Measurements from ENCODE around the gene CERS6. TPM values are rescaled to one million over a fixed set of nuclear protein-coding genes. Genes with fewer than 3 reads are reported as not detected.
A peak's percentile ranks its signal among the peaks of the same experiment; 100 is the strongest.

Gene CERS6
- total RNA-seq, 1 experiment from 2014 or later, result 32.0 TPM

GRCh38 chr2:168441214-168441872 lies 14.7 kb upstream of the CERS6 start:
- no peak for DNase-seq (ENCODE audit: low spot score)

DNA sequence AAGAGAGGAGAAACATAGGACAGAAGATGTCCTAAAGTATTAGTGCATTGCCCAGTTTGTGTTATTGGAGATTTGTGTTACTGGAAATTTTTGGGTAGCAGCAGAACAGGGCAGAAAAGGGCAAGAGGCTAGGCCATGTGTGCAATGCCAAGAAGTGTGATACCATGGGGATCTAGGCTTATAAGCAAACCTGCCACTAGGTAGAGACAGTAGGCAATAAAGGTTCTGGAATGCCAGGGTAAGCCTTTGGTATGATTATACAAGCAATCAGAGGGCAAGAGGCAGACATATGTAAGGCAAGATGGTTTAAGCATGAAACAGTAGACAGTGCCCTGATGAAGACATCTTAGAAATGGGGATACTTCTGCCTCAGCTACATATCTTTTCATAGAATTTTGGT lies 12.3 kb upstream of the CERS6 start:
- DNase-seq (ENCODE audit: low spot score), result peak; percentile 36

DNA sequence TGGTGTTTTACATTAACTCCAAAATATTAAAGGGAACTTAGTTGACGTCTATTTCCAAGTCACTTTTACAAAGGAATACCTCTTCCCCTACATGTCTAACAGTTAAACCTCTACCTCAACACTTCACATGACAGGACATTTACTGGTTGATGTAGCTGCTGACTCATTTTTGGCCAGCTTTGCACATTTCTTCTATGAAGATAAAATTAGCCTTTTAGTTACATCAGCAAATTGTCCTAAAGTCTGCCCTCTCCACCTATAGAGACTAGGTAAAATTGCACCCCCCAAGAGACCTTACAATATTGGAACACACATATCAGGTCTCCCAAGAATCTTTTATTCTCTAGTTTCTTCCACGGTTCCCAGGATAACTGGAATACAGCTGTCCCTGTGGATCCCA lies 10.1 kb upstream of the CERS6 start:
- DNase-seq (ENCODE audit: low spot score), result no peak

GRCh38 chr2:168448980-168449379 lies 7.1 kb upstream of the CERS6 start:
- no peak for DNase-seq (ENCODE audit: low spot score)

- no peak for DNase-seq (ENCODE audit: low spot score)
Measured at GRCh38 chr2:168449419-168449818, 6.7 kb upstream of the CERS6 start.

- no peak for DNase-seq (ENCODE audit: low spot score)
Measured at GRCh38 chr2:168450171-168450570, 5.9 kb upstream of the CERS6 start.

- no peak for DNase-seq (ENCODE audit: low spot score)
Measured at GRCh38 chr2:168450732-168451131, 5.3 kb upstream of the CERS6 start.

GRCh38 chr2:168452781-168453180 lies 3.3 kb upstream of the CERS6 start:
- DNase-seq (ENCODE audit: low spot score), result no peak

- no peak for DNase-seq (ENCODE audit: low spot score)
Measured at GRCh38 chr2:168453404-168453803, 2.7 kb upstream of the CERS6 start.

- peak; percentile 26 for DNase-seq (ENCODE audit: low spot score)
Measured at GRCh38 chr2:168454737-168455644, 1.1 kb upstream of the CERS6 start.

- peak; percentile 67 for DNase-seq (ENCODE audit: low spot score)
Measured at GRCh38 chr2:168456521-168457189, 583 bp downstream of the CERS6 start.

- DNase-seq (ENCODE audit: low spot score), result peak; percentile 47
Measured at GRCh38 chr2:168457190-168457895, 1.3 kb downstream of the CERS6 start.

- DNase-seq (ENCODE audit: low spot score), result peak; percentile 19
Measured at GRCh38 chr2:168458139-168458538, 2.1 kb downstream of the CERS6 start.

- DNase-seq (ENCODE audit: low spot score), result no peak
Measured at GRCh38 chr2:168459256-168459655, 3.2 kb downstream of the CERS6 start.

DNA sequence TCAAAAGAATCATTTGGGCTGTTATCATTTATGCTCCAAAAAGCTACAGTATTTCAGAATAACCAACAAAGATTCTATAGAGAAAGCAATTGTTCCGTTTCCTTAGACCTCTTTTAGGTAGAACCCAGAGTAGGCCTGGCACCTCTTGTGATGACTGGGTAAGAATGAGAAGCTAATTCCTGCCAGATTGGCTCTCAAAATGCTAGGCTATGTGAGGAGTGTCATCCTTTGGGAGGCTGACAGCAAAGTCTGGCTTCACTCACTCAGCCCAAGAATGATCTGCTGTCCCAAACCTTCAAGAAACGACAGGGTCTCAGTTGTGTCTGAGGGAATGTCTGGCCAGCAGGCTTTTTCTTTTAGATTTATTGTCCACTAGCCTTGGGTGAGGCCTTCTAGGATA lies 4.5 kb downstream of the CERS6 start:
- no peak for DNase-seq (ENCODE audit: low spot score)

GRCh38 chr2:168461178-168461941 lies 5.3 kb downstream of the CERS6 start:
- DNase-seq (ENCODE audit: low spot score), result no peak

- DNase-seq (ENCODE audit: low spot score), result no peak
Measured at GRCh38 chr2:168461942-168462331, 5.9 kb downstream of the CERS6 start.

DNA sequence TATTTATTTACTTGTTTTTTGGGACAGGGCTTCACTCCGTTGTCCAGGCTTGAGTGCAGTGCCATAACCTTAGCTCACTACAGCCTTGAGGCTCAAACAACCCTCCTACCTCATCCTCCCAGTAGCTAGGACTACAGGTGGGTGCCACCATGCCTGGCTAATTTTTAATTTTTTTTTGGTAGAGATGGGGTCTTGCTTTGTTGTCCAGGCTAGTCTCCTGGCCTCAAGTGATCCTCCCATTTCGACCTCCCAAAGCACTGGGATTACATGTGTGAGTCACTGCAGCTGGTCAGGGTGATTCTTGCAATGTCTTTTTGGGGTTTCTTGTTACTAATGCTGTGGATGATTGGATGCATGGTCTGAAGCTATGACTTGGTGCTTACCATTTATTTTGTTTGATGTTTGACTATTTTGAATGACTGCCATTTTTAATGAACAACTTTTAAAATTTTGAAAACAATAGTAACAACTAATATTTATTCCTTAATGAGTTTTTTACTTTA lies 6.5 kb downstream of the CERS6 start:
- no peak for DNase-seq (ENCODE audit: low spot score)

- DNase-seq (ENCODE audit: low spot score), result no peak
Measured at GRCh38 chr2:168465594-168465993, 9.5 kb downstream of the CERS6 start.

DNA sequence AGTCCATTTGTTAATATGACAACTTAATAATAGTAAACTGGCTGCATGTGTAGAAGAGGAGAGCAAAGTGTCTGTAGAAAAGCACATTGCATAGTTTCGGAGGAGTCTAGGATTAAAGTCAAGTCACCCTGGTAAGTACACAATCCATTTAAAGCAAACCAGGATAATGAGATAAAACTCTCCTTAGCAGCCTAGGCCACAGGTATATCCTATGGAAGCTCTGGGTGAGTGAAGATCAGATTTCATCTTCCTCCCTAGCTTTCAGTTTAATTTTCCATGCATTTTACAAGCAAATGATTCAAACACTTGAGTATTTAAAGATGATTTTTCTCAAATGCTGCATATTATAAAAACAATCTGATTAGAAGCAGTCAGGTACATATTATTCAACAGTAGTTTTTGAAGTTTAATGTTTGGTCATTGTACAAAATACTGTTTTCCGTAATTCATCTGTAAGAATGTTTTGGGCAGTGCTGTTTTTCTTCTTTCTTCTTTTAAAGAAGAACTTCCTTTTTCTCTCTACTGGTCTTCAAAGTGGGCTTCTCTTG lies 10.2 kb downstream of the CERS6 start:
- no peak for DNase-seq (ENCODE audit: low spot score)

Data from HT-29 (cell line).